HepG2 (cell line): Measurements from ENCODE around the gene DHX36. TPM values are rescaled to one million over a fixed set of nuclear protein-coding genes. Genes with fewer than 3 reads are reported as not detected.

Experiments used
- DBP ChIP-seq: sonication (generic); formaldehyde crosslinking; IDR thresholded peaks from 2 replicates; pipeline ENCODE4 v1.4.0; 2020; ENCODE audit warnings: missing genetic modification reagents; ENCODE audit errors: not compliant biosample characterization
- NFATC3 ChIP-seq: sonication (generic); formaldehyde crosslinking; IDR thresholded peaks from 2 replicates; pipeline ENCODE4 v1.5.1; 2020; ENCODE audit warnings: mild to moderate bottlenecking, missing genetic modification reagents
- polyA plus RNA-seq, 8 experiments: library from polyadenylated mRNA; depleted of rRNA in 3 of 8; stranded (reverse) in 7 of 8; unstranded in 1 of 8; fragments of >200 nt; fragmentation: Illumina TruSeq in 4 of 8; extraction: Trizol in 4 of 8; gene quantifications; 2 replicates each; pipeline versions ENCODE4 v1.2.1 to v1.2.3, GENCODE V29; 2011 to 2016; ENCODE audit warnings: low read depth in 4 of 8, missing spikeins in 1 of 8, mixed read lengths in 1 of 8; ENCODE audit not compliant: insufficient read depth in 1 of 8
- small RNA-seq, 3 experiments: library from RNA; depleted of rRNA; stranded (forward); fragments of <200 nt; gene quantifications; one replicate each; pipeline ENCODE3, GENCODE V24; 2012; ENCODE audit warnings: low read depth in 2 of 3, low replicate concordance in 1 of 3; ENCODE audit not compliant: insufficient read length in 3 of 3, insufficient read depth in 2 of 3
- total RNA-seq, 5 experiments: library from RNA; depleted of rRNA; stranded (reverse); fragments of >200 nt; fragmentation: Illumina TruSeq; extraction: Trizol; gene quantifications; 2 replicates each; pipeline ENCODE4 v1.2.3, GENCODE V29; 2016; ENCODE audit warnings: low read depth in 1 of 5

Gene DHX36
- total and polyA plus RNA-seq, 2 of the 13 experiments (the other 11 are each of a cell fraction or from before 2014, with no cell fraction given), result 30.3 to 44.2 TPM

- TF ChIP-seq NFATC3, result no peak
- no peak for TF ChIP-seq DBP (CRISPR knock-in tag)
- TF ChIP-seq, all 625 proteins: peak for 0
Measured at GRCh38 chr3:154223519-154223918, 100.8 kb downstream of the DHX36 start (continued).

Small RNAs within 50 kb of the gene (small RNA-seq; reads per million reads assigned to genes)
- 0 reads per million in 3 experiments for gene RF01210

Other genes starting within 250 kb of the DHX36 start
- gene ARHGEF26, start 203.1 kb downstream of the DHX36 start, total RNA-seq (2016; rRNA removed; fragmentation: Illumina TruSeq; extraction: Trizol), result 6.1 and 6.3 TPM in 2 replicates
- gene ARHGEF26, start 203.1 kb downstream of the DHX36 start, polyA plus RNA-seq (2011; rRNA removed), result 0.65 and 0.74 TPM in 2 replicates
- gene GPR149, start 105.7 kb upstream of the DHX36 start, total RNA-seq (2016; rRNA removed; fragmentation: Illumina TruSeq; extraction: Trizol), result not detected in 2 replicates
- not detected in 2 replicates for gene GPR149, start 105.7 kb upstream of the DHX36 start, polyA plus RNA-seq (2011; rRNA removed)